ENCODE measurements around the gene FKRP.
A peak's percentile ranks its signal among the peaks of the same experiment; 100 is the strongest.
"Not testable (repeated sequence)": the region's sequence is repeated elsewhere in the genome, so short reads cannot be mapped to it uniquely, and the experiment has no call there.

Gene FKRP

GRCh38 chr19:46786236-46787039, 40.6 kb downstream of the FKRP start:
- peak; percentile 82 to 83 for DNase-seq

DNA sequence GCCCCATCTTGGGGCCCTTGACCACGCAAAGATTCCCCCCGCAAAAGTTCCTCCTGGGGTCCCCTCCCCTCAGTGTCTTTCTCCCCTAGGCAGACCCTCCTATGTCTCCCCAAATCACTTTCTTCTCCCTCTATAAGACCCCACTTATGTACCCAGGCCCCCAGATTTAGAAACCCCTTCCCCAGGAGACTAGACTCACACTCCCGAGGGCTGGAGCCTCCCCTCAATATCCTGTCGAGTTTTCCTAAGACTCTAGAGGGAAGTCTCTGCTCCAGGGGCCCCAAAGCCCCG, 41.1 kb downstream of the FKRP start:
- no peak for DNase-seq

- DNase-seq, result peak; percentile 18 to 28
Observed at GRCh38 chr19:46787331-46788261, 41.7 kb downstream of the FKRP start.

GRCh38 chr19:46788262-46788967, 42.6 kb downstream of the FKRP start, which contains the start of gene SLC1A5:
SLC1A5 (minus strand) TSS chr19:46788594; CDS start chr19:46787965, 629 bp downstream.
- peak; percentile 98 for DNase-seq

DNA sequence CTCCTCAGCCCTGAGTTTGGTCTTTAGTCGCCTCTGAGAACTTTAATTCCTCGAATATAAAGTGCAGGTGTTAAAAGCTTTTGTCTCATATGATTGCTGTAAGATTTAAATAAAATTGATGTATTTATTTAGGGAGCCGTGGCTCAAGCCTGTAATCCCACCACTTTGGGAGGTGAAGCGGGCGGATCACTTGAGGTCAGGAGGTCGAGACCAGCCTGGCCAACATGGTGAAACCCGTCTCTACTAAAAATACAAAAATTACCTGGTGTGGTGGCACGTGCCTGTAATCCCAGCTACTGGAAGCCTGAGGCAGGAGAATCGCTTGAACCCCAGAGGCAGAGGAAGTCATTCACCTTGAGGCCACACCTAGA, 43.1 kb downstream of the FKRP start:
- no peak for DNase-seq

DNA sequence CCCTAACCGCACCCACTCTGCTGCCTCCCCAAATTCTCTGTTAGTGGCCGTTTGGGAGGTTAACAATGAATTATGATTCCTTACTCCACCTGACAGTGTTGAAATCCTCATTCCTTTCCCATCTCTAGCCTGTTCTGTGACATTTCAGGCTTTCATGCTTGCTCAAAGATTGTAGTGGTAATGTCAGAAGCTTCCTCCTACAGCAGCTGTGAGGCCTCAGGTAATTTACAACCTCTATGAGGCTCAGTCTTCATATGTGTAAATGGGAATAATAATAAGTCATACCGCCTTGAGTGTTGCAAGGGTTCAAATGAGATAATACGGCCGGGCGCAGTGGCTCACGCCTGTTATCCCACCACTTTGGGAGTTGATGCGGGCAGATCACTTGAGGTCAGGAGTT, 43.5 kb downstream of the FKRP start:
- no peak for DNase-seq

DNA sequence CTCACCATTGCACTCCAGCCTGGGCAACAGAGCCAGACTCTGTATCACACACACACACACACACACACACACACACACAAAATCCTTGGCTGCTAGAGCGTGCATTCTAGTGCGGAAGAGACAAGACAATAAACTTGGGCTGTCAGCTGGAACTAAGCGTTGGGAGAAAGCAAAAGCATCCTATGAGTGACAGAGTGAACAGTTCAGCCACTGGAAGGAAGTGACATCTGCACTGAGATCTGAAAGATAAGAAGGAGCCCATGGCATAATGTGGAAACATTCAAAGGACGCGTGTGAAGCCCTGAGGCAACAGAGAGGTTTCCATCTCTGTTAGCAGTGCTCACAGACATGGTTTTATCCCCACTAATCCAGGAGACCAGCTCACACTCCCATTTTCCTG, 46.1 kb downstream of the FKRP start:
- DNase-seq, result peak; percentile 2 to 73

GRCh38 chr19:46797881-46798280, 52.0 kb downstream of the FKRP start:
- no peak for DNase-seq

DNA sequence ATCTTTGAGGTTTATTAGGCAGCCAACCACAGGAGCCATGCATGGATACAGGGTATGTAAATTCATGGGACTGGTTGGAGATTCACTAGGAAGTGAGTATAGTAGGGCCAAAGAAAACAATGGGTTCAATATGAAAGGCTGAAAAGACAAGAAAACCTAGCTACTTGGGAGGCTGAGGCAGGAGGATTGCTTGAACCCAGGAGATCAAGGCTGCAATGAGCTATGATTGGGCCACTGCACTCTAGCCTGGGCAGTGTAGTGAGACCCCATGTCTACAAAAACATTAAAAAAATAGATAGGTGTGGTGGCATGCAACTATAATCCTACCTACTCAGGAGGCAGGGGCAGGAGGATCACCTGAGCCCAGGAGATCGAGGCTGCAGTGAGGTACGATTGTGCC, 52.9 kb downstream of the FKRP start:
- no peak for DNase-seq

DNA sequence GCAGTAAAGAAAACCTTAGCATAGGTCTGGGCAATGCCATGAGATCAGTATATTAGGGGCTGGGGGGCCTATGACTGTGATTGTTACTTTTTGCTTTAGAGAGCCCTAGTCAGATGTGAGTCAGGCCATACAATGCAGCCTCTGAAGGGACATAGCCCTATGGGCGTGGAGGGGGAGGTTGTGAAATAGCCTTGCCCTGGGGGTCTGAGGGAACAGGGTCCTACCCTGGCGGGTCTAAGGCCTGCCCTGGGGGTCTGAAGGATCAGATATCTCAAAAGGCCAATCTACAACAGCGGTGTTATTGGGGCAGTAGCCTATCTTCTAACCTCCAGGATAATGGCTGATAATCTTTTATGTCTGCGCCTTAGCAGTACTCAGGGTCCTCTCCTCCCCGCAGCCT, 56.3 kb downstream of the FKRP start:
- no peak for DNase-seq

DNA sequence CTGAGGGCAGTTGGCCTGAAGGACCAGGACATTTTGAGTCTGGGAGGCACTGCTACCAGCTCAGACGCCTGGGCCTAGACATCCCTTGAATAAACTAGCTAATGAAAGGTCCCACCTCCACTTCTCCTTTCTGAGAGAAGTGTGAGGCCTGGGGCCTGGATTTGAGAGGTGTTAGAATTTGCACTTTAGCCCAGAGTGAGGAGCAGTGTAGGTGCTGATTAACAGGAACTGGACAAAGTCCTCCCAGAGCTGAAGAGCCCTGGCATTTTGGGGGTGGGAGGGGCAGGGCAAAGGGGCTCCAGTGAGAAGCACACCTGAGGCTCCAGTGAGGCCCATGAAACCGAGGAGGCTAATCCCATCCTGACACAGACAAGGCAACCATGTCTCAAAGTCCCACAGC, 57.7 kb downstream of the FKRP start:
- DNase-seq, result no peak

GRCh38 chr19:46804432-46804831, 58.6 kb downstream of the FKRP start:
- DNase-seq, result not testable (repeated sequence)

DNA sequence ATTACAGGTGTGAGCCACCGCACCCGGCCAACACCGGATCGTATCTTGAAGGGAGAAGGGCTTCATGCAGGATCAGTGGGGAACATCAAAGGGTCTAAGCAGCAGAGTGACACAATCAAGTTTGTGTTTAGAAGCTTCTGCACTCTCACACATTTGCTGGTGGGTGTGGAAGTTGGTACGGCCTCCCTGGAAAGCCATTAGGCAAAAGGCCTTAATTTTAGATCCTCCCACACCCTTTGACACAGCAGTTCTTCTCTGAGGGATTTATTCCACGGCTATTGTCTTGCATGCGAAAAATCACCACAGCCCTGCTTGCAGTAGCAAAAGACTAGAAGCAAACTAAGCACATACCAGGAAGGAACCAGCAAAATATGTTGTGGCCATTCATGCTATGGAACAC, 60.8 kb downstream of the FKRP start:
- DNase-seq, result no peak
